LHCN-M2 (cell line): ENCODE measurements around the gene CMSS1. TPM values are rescaled to one million over a fixed set of nuclear protein-coding genes. Genes with fewer than 3 reads are reported as not detected.
"Not testable (repeated sequence)": the region's sequence is repeated elsewhere in the genome, so short reads cannot be mapped to it uniquely, and the experiment has no call there.

Source experiments
- DNase-seq: peaks from one replicate; pipeline ENCODE4 v3.0.0-alpha.2; 2012; ENCODE audit warnings: low read depth
- total RNA-seq: library from RNA; depleted of rRNA; stranded (reverse); fragments of >200 nt; gene quantifications from 2 replicates; pipeline ENCODE4 v1.2.3, GENCODE V29; 2014

The CMSS1 gene
- total RNA-seq, 1 experiment from 2014 or later: 37.1 TPM

DNA sequence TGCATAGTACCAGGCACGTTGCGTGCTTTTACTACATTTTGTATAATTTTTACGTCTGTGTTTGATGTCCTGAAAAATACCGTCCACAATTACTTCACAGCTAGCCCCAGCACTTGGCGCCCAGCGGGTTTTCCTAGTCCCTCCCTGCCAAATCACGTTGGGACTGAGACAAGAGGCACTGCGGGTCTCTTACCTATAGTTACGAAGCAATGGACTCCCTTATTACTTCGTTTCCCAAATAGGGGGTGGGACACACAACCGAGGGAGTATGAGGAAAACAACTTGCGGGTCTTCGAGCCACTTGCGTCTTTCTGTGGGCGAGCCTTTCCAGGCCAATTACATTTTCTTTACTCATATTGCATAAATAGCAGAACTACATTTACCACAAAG is 620 bp upstream of the CMSS1 start:
- no peak for DNase-seq

DNA sequence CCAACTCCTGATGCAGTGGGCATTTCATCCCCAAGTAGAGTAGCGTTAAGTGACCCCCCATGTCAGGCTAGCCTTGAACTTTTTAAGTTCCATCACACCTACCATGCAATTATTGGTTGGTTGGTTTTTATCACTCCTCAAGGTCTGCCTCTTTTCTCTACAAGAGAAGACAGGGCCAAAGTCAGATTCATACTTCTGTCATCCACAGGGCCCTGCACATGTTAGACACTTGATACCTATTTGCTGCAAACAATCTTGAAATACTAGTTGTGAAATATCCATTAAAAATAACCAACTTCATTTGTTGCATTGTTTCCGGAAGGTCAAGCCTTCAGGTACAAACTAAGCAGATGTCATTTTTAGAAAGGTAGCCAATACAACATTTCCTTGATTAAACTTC is 1.2 kb downstream of the CMSS1 start:
- no peak for DNase-seq

DNA sequence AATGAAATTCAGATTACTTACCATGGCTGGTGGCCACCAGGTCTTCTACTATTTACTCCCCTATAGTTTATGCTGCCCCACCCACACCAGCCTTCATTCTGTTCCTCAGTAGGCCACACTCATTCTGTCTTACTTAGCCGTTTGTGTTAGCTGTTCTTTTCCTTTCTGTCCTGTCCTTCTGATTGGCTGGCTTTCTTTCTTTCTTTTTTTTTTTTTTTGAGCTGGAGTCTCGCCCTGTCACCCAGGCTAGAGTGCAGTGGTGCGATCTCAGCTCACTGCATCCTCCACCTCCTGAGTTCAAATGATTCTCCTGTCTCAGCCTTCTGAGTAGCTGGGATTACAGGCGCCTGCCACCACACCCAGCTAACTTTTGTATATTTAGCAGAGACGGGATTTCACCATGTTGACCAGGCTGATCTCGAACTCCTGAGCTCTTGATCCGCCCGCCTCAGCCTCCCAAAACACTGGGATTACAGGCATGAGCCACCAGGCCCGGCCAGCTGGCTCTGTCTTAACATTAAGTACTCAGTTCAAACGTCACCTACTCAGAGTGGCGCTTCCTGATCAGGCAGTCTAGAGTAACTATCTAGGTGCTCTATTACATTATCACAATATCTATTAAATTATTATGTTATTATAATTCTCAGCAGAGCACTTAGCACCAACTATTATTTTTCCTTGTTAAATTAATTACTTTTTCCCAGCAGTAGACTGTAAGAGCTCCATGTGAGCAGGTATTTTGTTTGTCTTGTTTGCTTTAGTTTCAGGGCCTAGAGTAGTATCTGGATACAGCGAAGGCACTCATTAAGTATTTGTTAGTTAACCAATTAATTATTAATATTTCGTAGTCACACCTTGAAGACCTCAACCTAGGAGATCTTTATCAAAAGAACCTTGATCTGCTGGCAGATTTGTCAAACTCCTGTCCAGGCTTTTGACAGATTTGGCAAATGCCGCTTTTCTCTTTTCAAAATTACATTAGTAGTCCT is 6.4 kb downstream of the CMSS1 start:
- DNase-seq: no peak

DNA sequence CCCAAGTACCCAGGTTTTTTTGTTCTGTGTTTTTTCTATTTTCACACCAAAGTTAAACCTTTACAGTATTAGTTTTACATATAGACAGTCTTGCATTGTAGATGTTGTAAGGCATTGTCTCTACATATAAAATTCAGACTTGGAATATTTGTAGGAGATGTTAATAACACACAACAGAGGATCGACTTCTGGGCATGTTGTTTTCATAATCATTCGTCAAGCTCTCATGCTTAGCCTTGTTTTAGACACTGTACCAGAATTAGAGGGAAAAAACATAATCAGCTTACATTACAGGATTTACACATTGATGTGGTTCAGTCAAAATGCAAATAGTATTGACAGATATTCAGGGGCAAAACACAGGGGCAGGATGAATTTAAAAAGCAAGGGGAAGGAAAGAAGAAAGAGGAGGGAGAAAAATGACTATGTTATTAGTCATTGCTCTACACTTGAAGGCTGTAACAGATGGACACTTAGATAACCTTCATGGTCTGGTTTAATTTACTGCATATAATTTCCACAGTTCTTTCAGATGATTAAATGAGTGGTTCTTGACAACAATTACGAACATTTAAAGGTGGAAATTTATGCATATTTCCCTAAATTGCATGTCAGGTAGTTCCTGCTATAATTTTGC is 7.5 kb downstream of the CMSS1 start:
- DNase-seq: peak; percentile 43

DNA sequence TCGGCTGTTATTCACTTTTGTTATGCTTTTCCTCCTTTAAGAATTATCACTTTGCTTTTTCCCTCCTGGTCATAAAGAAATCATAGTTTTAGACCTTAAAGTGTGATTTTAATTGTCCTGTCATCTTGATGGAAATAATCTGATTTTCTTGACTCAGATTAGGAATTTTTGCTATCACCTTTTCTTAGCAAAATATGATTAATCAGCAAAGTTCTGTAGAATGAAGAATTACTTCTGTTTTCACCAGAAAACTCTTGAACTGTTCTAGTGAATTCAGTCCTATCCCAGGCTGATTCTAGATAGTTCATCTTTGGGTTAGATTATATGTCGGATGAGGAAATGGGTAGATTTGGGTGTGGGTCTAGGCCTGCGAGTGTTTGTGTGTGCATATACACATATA is 12.2 kb downstream of the CMSS1 start:
- no peak for DNase-seq

DNA sequence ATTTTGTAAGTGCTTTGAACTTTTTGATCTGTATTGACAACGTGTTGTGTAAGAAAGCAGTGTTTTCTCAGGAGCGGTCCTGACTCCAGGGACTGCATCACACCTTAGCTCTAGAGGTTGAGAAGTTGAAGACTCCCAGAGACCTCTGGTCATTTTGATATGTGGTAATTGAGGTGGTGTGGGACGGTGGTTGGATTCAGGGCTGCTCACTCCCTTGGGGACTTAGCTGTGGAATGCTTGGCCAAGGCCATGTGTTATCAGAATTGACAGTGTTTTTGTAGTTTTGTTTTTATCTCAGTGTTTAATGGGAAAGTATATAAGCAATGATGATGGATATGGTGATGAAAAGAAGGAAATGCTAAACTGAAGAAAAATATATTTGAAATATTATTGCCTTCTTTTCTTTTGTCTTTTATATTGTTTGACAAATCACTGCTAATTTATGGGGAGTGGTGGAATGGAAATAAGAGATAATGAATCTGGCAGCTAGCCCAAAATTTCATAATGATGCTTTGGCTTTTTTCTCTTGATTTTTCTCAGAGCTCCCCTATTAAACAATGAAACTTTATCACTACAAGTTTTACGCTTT is 16.0 kb downstream of the CMSS1 start:
- DNase-seq: no peak

DNA sequence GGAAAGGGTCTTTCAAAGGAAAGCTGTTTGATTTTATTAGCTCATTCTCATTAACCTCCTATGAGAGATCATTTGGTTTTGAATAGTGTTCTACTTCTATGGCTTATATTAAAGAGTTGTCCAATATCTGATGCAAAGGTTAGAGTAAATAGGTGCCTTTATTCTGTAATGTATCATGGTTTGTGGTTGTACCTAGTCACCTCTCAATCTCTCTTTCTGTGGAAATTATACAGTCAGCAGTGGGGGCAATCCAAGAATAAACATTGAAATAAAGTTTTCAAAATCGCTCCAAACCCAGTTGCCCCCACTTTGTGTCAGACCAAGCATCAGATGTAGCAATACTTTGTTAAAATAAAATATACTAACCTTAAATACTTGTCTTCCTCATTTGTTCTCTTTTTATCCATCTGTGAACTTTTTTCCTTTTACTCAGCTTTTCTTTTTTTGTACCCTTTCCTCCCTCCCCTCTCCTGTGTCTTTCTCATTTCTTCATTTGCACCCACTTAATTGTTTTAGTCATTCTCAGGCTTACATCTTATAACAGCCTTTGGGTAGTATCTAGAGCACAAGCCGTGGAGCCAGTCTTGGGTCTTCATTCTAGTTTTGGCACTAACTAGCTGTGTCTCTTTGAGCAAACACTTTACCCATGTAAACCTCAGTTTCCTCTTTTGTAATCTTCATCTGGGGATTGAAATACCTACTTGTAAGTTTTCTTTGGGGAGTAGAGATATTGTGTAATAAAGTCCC is 16.7 kb downstream of the CMSS1 start:
- DNase-seq: no peak

DNA sequence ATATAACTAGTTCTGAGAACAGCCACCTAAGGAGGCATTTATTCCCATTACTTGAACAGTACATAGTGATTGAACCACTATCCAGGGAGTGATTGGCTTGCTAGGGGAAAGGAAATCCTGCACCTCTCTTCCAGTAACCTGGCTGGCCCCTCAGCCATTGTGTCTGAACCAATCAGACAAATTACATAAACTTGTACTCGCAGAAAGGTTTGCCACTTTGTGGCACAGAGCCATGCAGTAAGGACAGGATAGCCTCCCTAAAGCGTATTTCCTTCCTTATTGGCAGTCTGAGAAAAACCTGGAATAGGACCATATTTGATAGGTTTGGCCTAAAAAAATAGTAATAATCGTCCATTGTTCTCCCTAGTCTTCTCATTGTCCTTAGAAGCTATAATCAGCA is 19.0 kb downstream of the CMSS1 start:
- no peak for DNase-seq

DNA sequence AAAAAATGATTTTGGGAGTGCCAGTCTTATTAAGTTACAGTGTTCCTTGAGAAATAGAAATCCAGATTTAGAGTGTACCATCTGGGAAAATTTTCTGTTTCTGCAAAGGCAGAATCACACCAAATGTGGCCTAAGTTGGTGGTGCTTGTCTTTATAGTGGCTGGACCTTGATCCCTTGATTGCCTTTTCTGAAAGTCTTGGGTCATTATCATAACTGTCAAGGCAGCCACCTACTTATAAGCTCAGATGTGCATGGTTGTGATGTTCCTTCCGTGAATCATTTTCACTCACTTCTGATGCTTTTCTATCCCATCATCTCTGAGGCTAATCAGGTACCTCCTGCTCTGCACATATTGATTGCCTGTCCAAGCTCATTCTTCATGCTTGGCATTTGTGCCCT is 20.1 kb downstream of the CMSS1 start:
- no peak for DNase-seq

DNA sequence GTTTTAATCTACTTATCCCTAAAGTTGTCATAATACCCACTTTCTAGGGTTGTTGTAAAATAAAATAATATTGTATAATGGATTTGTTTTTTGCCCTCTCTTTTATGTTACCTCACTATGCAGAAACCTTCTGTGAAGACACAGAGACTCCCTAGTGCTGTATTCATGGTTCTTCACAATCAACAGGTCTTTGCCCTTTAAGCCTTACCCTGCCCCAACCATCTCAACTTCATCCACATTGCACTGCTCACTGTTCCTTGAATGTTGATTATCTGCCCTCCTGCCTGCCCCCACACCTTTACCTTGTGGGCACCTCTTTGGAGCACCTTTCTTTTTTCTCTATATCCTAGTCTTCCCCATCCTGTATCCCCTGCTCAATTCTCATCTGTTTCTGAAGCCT is 21.1 kb downstream of the CMSS1 start:
- no peak for DNase-seq

DNA sequence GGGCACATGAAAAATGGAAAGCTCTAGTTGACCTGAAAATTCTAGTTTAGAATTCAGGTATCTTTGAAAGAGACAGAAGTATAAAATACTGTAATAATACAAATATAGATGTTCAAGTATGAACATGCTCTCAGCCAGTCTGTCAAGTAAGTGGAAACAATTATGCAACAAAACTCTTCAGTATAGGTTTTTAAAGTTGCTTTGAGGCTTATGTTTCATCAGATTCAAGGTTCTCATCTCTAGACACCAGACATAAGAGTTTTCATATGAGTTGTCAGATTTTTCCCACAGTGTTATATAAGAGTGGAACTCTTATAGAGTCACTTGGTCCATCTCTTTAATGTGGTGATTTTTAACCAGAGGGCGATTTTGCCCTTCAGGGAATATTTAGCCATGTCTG is 22.0 kb downstream of the CMSS1 start:
- DNase-seq: no peak

DNA sequence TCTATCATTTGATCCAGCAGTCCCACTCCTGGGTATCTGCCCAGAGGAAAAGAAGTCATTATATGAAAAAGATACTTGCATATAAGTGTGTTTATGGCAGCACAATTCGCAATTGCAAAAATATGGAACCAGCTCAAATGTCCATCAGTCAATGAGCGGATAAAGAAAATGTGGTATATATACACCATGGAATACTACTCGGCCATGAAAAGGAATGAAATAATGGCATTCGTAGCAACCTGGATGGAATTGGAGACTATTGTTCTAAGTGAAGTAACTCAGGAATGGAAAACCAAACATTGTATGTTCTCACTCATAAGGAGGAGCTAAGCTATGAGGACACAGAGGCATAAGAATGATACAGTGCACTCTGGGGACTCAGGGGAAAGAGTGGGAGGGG is 24.3 kb downstream of the CMSS1 start:
- not testable (repeated sequence) for DNase-seq

DNA sequence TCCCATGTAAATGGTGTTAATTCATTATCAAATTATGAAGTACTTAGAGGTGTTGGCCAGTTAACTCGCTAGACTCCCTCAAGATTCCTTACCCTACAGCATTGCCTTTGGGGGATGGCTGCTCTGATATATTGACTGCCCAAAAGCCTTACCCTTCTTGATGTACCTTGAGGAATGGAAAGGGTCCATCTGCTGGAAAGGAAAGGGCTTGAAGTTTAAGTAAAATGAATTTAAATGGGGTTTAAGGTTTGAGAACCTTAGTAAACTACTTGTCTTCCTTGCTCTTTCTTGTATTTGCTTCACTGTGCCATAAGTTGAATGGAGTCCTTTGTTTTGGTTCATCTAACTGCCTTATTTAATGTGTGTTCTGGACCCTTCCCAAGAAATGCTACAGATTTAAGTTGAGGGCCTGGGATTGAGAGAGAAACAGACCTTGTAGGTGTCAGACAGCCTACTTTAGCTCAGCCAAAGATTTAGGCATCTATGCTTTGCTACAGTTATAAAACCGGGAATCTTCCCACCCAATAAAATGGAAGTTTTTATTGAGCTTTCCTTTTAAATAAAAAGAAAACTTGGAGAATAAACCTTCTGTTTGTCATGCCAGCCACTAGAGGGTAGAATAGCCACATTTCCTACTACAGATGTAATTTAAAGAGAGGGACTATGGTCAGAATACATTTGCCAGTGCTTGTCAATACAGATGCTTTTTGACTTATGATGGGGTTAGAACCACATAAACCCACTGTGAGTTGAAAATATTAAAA is 25.3 kb downstream of the CMSS1 start:
- DNase-seq: peak; percentile 57

DNA sequence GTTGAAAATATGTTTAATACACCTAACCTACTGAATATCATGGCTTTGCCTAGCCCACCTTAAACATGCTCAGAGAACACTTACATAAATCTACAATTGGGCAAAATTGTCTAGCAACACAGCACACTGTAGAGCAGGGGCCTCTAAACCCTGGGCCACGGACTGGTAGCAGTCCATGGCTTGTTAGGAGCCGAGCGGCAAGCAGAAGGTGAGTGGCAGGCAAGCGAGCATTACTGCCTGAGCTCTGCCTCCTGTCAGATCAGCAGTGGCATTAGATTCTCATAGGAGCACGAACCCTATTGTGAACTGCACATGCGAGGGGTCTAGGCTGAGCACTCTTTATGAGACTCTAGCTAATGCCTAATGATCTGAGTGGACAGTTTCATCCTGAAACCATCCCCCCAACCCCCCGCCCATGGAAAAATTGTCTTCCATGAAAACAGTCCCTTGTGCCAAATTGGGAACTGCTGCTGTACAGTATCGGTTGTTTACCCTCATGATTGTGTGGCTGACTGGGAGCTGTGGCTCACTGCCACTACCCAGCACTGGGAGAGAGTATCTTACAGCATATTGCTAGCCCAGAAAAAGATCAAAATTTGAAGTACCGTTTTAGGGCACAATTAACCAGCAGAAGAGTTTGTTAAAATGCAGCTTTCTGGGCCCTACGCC is 26.1 kb downstream of the CMSS1 start:
- no peak for DNase-seq

DNA sequence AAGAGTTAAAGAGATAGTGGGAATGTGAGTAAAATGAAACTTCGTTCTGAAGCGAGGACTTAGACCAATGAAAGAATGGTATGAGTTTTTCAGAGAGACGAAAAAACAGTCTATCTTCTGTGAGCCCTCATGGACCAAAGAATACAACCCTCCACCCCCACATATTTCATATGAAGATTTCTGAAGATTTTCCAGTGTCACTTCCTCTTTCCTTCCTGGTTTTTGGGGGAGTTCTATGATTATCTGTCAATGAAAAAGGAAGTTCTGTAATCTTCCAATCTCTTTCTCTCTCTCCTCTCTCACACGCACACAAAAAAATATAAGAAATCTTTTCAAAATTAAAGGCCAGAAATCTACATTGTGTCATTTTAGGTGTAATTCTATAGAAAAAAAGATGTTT is 27.7 kb downstream of the CMSS1 start:
- DNase-seq: no peak

DNA sequence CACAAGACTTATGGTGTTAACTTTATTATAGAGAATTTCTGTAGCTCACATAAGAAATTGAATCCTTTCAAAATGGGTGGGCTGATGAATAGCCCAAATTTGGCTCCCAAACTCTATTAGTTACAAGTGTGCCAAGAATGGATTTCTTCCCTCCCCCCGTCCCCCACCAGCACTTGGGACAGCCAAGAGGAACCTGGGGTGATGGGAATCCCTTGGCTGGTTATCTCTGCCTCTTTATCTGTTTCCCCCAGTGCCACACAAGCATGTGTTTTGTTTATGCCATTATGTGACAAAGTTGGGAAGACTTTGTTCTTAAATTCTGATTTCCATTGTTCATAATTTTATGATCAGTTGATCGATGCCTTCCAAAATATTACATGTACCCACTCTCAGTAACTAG is 28.3 kb downstream of the CMSS1 start:
- DNase-seq: no peak

DNA sequence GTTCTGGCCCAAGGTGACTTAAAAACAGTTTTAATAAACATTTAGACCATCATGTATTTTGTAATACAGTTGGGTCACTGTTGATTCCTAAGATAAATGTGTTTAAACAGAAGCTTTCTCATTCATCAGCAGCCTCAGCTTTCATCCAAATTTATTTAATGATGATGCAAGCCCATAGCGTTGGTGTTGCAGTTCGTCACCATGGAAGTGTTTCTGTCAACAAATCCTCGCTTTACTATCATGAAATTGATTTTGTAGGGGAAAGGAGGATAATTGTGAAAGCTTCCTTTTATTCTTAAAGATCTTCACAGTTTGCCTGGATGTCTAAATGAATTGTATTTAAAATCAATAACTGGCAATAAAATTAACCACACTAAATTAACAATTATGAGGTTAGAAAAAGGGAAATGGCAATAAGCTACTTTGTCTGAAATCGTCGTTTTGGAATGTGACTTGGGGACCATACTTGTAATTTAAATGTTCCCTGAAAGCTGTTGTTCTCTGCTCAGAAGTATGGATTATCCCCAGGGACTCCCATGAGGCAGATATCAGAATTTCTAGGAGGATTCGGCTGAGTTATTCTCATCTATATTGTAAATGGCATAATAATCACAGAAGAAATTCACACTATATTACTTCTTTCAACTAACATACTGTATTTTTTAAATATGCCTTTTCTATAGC is 29.0 kb downstream of the CMSS1 start:
- DNase-seq: no peak

DNA sequence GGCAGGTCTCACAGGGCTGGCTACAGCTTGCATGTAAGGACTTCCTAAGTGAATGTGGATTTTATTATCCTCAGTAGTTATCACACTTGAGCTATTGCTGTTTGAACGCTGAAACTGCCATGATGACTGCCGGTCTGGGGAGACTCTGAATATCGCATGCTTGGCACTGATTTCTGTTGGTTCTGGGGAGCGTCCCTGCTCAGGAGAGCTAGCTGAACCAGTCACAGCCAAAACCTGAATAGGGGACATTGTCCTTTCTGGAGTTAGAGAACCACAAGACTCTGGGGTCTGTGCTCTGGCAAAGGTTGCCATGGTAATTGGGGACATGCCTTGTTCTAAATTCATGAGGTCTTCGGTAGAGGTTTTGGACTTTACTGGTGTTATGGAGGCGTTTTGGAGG is 30.8 kb downstream of the CMSS1 start:
- no peak for DNase-seq

DNA sequence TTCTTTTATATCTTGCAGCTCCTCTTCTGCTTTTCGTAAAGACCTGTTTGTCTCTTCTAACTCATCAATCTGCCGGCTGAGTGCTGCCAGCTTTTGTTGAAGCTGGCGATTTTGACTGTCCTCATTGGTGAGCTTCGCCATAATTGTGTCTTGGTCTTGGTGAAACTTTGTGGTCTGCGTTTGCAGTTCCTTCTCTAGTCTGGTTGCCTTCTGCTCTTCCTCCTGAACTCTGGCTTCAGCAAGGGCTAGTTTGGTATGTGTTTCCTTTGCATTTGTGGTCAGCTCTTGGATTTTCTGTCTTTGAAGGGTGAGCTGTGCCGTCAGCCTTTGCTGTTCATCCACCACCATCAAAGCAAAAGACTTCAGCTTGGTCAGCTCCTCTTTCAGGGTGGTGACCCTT is 32.9 kb downstream of the CMSS1 start:
- no peak for DNase-seq

DNA sequence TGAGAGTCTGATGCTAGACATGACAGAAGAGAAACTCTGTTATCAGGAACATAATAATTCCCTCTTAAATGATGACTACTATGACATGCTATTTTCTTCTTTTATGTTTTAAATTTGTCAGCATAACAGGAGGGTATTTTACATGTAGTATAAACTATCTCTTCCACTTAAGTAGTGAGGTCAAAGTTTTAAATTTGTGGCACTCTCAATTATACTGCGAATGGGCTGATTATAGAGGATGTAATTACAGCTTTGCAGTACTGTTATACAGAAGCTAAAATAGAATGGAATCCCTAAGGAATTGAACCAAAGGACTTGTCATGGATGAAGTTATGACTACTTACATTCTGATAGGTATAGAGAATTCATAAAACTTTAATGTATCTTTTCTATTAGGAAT is 34.3 kb downstream of the CMSS1 start:
- DNase-seq: no peak
